Forelimb muscle (tissue), 1 donor: Measurements from ENCODE around the gene STRIT1. TPM values are rescaled to one million over a fixed set of nuclear protein-coding genes. Genes with fewer than 3 reads are reported as not detected.
"Not testable (repeated sequence)": the region's sequence is repeated elsewhere in the genome, so short reads cannot be mapped to it uniquely, and the experiment has no call there.

Experiments used
- DNase-seq: peaks from one replicate; pipeline ENCODE4 v3.0.0-alpha.2; 2013; ENCODE audit warnings: low read depth
- polyA plus RNA-seq: library from polyadenylated mRNA; unstranded; fragments of 120-200 nt; gene quantifications from one replicate; pipeline ENCODE4 v1.2.1, GENCODE V29; 2013; ENCODE audit not compliant: insufficient read length

STRIT1 gene
- polyA plus RNA-seq, 1 donor, result 49.3 TPM

DNA sequence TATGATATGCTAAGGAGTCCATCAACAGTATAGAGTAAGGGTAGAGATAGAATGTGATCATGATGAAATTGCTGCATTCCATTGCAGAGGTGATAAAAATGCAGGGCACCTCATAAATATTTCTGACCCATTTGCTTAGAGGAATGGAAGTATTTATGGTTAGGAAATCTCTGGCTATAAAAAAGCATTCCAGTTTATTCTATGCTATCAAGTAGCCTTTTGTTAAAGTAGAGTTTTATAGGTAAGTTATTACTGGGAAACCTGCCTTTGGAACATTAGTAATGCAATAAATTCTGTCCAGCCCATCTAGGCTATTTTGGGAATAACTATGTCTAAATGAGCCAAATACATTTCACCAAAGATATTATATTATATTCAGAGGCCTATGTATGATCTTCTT, 19.8 kb upstream of the STRIT1 start:
- DNase-seq, result no peak

GRCh38 chr3:155312781-155313180, 19.3 kb upstream of the STRIT1 start:
- no peak for DNase-seq

DNA sequence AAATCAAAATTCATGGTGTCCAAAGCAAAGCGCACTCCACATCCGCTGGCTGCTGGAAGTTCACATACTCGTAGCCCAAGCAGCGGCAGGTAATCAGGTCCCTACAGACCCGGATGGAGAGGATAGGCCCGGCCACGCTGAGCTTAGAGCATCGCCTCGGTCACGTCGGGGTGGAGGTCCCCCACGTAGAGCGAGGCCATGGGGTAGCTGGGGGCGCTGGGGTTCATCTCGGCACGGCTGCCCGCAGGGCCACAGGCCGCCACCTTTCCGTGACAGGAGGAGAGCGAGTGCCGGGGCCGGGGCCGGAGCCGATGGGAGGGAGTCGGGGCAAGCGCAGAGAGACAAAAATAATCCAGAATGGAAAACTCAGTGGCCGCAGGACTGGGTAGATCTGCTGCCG, 16.1 kb upstream of the STRIT1 start:
- no peak for DNase-seq

DNA sequence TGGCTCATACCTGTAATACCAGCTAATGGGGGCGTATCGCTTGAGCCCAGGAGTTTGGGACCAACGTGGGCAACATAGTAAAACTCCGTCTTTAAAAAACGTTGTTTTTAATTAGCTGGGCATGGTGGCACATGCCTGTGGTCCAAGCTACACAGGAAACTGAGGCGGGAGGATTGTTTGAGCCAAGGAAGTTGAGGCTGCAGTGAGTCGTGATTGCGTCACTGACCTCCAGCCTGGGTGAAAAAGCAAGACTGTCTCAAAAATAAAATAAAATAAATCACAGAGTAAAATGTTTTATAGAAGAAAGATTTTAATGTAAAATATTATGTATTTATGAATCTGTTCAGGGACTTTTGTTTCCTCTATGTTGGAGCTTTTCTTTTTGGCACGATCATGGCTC, 15.3 kb upstream of the STRIT1 start:
- no peak for DNase-seq

DNA sequence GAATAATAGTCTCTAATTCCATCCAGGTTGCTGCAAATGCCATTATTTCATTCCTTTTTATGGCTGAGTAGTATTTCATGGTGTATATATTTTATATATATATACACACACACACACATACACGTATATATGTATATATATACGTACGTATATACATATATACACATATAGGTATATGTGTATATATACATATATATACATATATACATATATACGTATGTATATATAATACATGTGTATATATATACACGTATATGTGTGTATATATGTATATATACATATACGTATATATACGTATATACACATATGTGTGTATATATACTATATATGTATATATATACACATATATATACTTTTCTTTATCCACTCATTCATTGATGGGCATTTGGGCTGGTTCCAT, 13.7 kb upstream of the STRIT1 start:
- DNase-seq, result no peak

DNA sequence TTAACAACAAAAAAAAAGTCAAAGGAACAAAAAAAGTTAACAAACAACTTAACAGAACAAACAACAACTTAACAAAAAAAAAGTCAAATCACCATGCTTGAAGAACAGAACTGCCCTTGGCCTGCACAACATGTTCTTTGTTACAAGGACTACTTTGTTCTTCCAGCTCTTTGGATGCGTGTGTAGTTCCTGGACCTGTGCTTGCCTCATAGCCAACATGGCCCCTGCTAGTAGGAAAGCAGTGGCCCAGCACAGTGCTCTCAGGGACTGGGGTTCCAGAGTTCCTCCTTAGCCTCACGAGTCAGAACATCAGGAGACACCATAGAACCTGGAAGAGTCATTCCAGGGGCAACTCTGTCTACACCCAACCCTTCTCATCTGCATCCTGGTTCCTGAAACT, 10.9 kb upstream of the STRIT1 start:
- no peak for DNase-seq

GRCh38 chr3:155303540-155304097, 10.1 kb upstream of the STRIT1 start:
- no peak for DNase-seq

GRCh38 chr3:155302891-155303290, 9.4 kb upstream of the STRIT1 start:
- no peak for DNase-seq

GRCh38 chr3:155302481-155302880, 9.0 kb upstream of the STRIT1 start:
- no peak for DNase-seq

- DNase-seq, result no peak
Measured at GRCh38 chr3:155297100-155297499, 3.6 kb upstream of the STRIT1 start.

DNA sequence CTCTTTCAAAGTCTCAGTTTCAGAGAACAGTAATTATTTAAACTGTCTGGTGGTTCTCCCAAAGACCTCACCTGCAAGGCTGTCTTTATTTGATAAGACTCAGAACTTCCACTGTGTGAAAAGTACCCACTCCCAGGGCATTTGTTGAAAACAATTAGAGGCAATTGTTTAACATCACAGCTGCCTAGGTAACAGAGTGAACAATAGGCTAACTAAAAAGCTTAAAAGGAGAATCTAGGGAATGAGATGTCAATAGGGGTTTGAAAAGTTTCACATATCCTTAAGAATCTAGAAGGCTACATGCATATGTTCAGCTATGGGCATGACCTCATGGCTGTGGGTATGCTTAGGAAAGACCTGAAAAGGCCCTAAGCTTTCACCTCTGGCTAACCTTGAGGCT, 2.9 kb upstream of the STRIT1 start:
- no peak for DNase-seq

GRCh38 chr3:155292693-155293092, 790 bp downstream of the STRIT1 start:
- DNase-seq, result no peak

DNA sequence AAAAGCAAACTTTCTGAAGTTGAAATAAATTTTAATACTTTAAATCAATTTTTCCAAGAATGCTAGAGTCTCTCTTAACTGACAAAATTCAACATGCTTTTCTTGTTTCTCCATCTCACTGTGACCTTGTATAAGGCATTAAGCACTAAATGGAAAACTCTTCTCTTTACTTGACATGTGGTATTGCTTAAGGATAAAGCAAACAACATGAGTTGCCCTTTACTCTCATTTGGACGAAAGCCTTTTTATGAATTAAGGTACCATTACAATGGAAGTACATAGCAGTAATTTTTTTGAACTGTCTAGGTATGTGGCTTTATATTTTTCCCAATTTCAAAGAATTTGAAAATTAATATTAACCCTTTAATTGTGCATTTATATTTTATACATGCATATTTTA, 1.4 kb downstream of the STRIT1 start:
- no peak for DNase-seq

GRCh38 chr3:155286736-155287135, 6.7 kb downstream of the STRIT1 start:
- no peak for DNase-seq

DNA sequence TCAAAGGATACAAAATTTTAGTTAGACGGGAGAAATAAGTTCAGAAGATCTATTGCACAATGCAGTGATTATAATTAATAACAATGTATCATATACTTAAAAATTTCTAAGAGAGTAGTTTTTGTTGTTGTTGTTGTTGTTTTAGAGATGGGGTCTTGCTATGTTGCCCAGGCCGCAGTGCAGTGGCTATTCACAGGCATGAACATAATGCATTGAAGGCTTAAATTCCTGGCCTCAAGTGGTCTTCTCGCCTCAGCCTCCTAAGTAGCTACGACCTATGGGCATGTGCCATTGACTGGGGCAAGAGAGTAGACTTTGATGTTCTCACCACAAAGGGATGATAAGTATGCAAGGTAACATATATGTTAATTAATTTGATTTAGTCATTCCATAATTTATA, 7.5 kb downstream of the STRIT1 start:
- DNase-seq, result no peak

DNA sequence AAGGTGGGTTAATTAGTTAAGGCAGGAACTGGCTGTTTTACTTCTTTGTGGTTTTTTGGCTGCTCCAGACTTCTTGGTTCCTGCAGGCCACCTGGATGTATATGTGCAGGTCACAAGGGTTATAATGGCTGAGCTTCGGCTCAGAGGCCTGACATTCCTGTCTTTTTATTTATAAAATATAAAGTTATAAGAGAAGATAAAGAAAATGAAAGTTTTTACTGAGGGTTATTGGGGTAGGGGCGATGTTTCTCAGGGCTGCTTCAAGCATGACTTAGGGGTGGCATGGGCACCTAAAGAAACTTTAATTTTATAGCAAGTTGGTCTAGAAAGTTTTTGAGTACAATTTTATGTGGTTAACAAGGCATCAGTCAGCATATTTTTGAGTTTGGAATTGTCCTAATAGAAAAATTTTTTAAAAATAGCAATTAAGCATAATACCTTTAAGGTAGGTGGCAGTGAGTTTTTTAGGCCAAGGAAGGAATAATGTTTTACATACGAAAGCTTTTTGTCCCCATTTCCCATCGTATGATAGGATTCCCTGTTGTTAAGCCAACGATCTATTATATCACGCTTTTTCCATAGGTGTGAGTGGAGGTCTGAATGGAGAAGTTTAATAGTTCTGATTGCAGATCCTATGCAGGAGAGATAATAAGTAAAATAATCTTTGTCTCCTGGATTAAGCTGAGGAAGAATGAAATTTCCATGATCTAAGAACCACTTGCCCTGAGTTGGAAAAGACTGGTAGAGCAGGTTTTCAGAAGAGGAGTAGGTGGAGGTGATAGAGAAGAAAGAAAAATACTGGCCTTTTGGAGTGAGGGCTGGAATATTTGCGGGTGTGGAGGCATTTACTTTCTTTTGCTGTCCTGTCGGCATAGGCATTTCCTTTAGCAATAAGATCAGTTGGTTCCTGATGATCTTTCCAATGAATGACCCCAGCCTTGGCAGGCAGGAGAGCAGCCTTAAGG, 10.1 kb downstream of the STRIT1 start:
- no peak for DNase-seq

GRCh38 chr3:155282385-155283091, 10.9 kb downstream of the STRIT1 start:
- no peak for DNase-seq

- DNase-seq, result no peak
Measured at GRCh38 chr3:155281912-155282311, 11.6 kb downstream of the STRIT1 start.

- not testable (repeated sequence) for DNase-seq
Measured at GRCh38 chr3:155276089-155276488, 17.4 kb downstream of the STRIT1 start.

DNA sequence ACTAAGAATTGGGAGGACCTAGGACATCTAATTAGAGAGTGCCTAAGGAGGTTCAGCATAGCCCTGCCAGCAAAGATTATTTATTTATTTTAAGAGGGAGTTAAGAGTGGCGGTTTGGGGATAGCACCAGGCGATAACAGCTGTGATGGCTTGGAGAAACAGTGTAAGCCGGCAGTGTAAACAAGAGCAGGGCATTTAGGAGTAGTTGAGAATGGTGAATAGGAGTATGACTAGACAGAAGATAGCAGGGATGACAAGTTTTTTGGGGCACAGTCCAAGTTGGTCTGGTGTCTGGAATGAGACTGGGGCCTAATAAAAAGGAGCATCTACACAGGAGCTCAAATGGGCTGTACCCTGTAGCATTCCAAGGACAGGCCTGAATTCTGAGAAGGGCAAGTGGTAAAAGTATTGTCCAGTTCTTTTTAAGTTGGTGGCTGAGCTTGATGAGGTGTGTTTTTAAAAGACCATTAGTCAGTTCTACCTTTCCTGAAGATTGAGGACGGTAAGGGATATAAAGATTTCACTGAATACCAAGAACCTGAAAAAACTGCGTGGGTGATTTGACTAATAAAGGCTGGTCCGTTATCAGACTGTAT, 18.2 kb downstream of the STRIT1 start:
- DNase-seq, result not testable (repeated sequence)

- not testable (repeated sequence) for DNase-seq
Measured at GRCh38 chr3:155274435-155274834, 19.0 kb downstream of the STRIT1 start.

DNA sequence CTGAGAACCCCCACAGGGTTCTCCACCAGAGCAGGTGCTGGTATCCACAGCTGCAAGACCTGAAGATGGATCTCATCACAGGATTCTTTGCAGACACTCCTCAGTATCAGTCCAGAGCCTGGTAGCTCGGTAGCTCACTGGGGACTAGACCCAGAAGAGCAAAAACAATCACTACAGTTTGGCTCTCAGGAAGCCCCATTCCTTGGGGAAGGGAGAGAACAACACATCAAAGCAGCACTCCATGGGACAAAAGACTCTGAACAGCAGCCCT, 22.2 kb downstream of the STRIT1 start:
- no peak for DNase-seq
